IMR-90 (cell line): ENCODE results near the gene EHHADH. TPM values are rescaled to one million over a fixed set of nuclear protein-coding genes. Genes with fewer than 3 reads are reported as not detected.

ENCODE experiments used
- ATAC-seq: fragments of 200-7000 bp; cut with Tn5 transposase; 2 replicates; pipeline ENCODE4 v1.9.1; 2020; ENCODE audit warnings: low read depth, mild to moderate bottlenecking, moderate library complexity
- BruUV-seq: library from RNA; stranded (reverse); fragments of 400-500 nt; replicated peaks from 2 replicates; lab custom pipeline; 2021; lab: Mats Ljungman, UMichigan
- CTCF ChIA-PET: fragments of 300-600 bp; formaldehyde crosslinking; extraction: SDS; loops from one replicate; lab custom pipeline; 2021; ENCODE audit warnings: antibody characterized with exemption; lab: Yijun Ruan, JAX
- POLR2A ChIA-PET: fragments of 300-600 bp; sonication (Branson Sonifier 250); formaldehyde crosslinking; loops from one replicate; lab custom pipeline; 2022; ENCODE audit warnings: antibody characterized with exemption; ENCODE audit not compliant: unreplicated experiment; lab: Charles Lee
- DNase-seq: peaks from one replicate; pipeline ENCODE4 v3.0.0; 2013
- H2AFZ ChIP-seq: replicated peaks from 2 replicates; pipeline ENCODE3; 2013; ENCODE audit warnings: low read length, mild to moderate bottlenecking; ENCODE audit not compliant: poor library complexity
- H2AK5ac ChIP-seq: 2 replicates; pipeline ENCODE4 v1.6.1; 2013; ENCODE audit warnings: low read depth, low read length, inconsistent platforms
- H2AK9ac ChIP-seq: replicated peaks from 2 replicates; pipeline ENCODE3; 2013; ENCODE audit warnings: mild to moderate bottlenecking, low read depth, low read length, moderate library complexity; ENCODE audit not compliant: poor library complexity
- H2BK120ac ChIP-seq: 2 replicates; pipeline ENCODE4 v1.6.1; 2013; ENCODE audit warnings: low read depth, low read length, inconsistent platforms
- H2BK15ac ChIP-seq: 3 replicates; pipeline ENCODE4 v1.6.1; 2013; ENCODE audit warnings: low read depth, low read length, inconsistent platforms
- H2BK20ac ChIP-seq: 2 replicates; pipeline ENCODE4 v1.6.1; 2013; ENCODE audit warnings: low read depth, mild to moderate bottlenecking, inconsistent platforms, low read length, moderate library complexity
- H2BK5ac ChIP-seq: 2 replicates; pipeline ENCODE4 v1.6.1; 2013; ENCODE audit warnings: mild to moderate bottlenecking, low read depth, low read length, inconsistent platforms; ENCODE audit not compliant: poor library complexity, severe bottlenecking
- H3K14ac ChIP-seq: replicated peaks from 2 replicates; pipeline ENCODE4 v1.6.1; 2013; ENCODE audit warnings: low read depth, low read length, inconsistent platforms
- H3K18ac ChIP-seq: 2 replicates; pipeline ENCODE4 v1.6.1; 2013; ENCODE audit warnings: low read depth, low read length, control low read depth
- H3K23ac ChIP-seq: 2 replicates; pipeline ENCODE4 v1.6.1; 2013; ENCODE audit warnings: low read depth, low read length, inconsistent platforms
- H3K27ac ChIP-seq: 2 replicates; pipeline ENCODE4 v1.5.1; 2013; ENCODE audit warnings: mild to moderate bottlenecking, control low read depth, low read length; ENCODE audit not compliant: insufficient read depth
- H3K27me3 ChIP-seq: 2 replicates; pipeline ENCODE4 v1.6.1; 2013; ENCODE audit warnings: low read length; ENCODE audit not compliant: control insufficient read depth, insufficient read depth
- H3K36me3 ChIP-seq: 2 replicates; pipeline ENCODE4 v1.6.1; 2013; ENCODE audit warnings: low read length, mixed read lengths; ENCODE audit not compliant: control insufficient read depth, insufficient read depth
- H3K4ac ChIP-seq: 2 replicates; pipeline ENCODE4 v1.6.1; 2013; ENCODE audit warnings: low read depth, low read length, inconsistent platforms
- H3K4me1 ChIP-seq: 2 replicates; pipeline ENCODE4 v1.6.1; 2013; ENCODE audit warnings: low read length, mixed read lengths; ENCODE audit not compliant: control insufficient read depth, insufficient read depth
- H3K4me2 ChIP-seq: 2 replicates; pipeline ENCODE4 v1.6.1; 2013; ENCODE audit warnings: low read depth, mild to moderate bottlenecking, control low read depth, low read length, moderate library complexity
- H3K4me3 ChIP-seq: 2 replicates; pipeline ENCODE4 v1.5.1; 2013; ENCODE audit warnings: low read depth, mild to moderate bottlenecking, control low read depth, low read length, moderate library complexity; ENCODE audit not compliant: insufficient read depth
- H3K56ac ChIP-seq: 2 replicates; pipeline ENCODE4 v1.6.1; 2013; ENCODE audit warnings: low read length, inconsistent platforms; ENCODE audit not compliant: insufficient read depth; ENCODE audit errors: extremely low read depth
- H3K79me1 ChIP-seq, 2 experiments: 2 replicates each; pipeline ENCODE4 v1.6.1; 2013; ENCODE audit warnings: low read length in 2 of 2, inconsistent platforms in 1 of 2, low read depth in 1 of 2
- H3K9ac ChIP-seq: 2 replicates; pipeline ENCODE4 v1.6.1; 2013; ENCODE audit warnings: low read depth, low read length, control low read depth
- H3K9me1 ChIP-seq: 2 replicates; pipeline ENCODE4 v1.6.1; 2013; ENCODE audit warnings: low read length, inconsistent platforms; ENCODE audit not compliant: insufficient read depth
- H3K9me3 ChIP-seq: 2 replicates; pipeline ENCODE4 v1.6.1; 2013; ENCODE audit warnings: low read length; ENCODE audit not compliant: control insufficient read depth, insufficient read depth
- H4K20me1 ChIP-seq: 2 replicates; pipeline ENCODE4 v1.6.1; 2013; ENCODE audit warnings: low read length, inconsistent platforms; ENCODE audit not compliant: insufficient read depth
- H4K5ac ChIP-seq: 2 replicates; pipeline ENCODE4 v1.6.1; 2013; ENCODE audit warnings: mild to moderate bottlenecking, low read depth, low read length, control low read depth
- H4K8ac ChIP-seq, 2 experiments: 2 replicates each; pipeline ENCODE4 v1.6.1; 2013; ENCODE audit warnings: low read depth in 2 of 2, low read length in 2 of 2, control low read depth in 1 of 2, inconsistent platforms in 1 of 2
- H4K91ac ChIP-seq: 2 replicates; pipeline ENCODE4 v1.6.1; 2013; ENCODE audit warnings: low read depth, low read length, inconsistent platforms; ENCODE audit not compliant: insufficient read depth
- BHLHE40 ChIP-seq: fragments of 150-350 bp; IDR thresholded peaks from 2 replicates; pipeline ENCODE4 v1.6.1; 2016; ENCODE audit warnings: mild to moderate bottlenecking, low read depth, low read length
- MAFK ChIP-seq: IDR thresholded peaks from 2 replicates; pipeline ENCODE4 v1.6.1; 2012; ENCODE audit warnings: low read depth, low read length, improper control_type of control experiment
- MAZ ChIP-seq: IDR thresholded peaks from 2 replicates; pipeline ENCODE4 v1.6.1; 2012; ENCODE audit warnings: low read depth, mild to moderate bottlenecking, low read length, improper control_type of control experiment, moderate library complexity, borderline replicate concordance
- NFE2L2 ChIP-seq: fragments of 150-350 bp; IDR thresholded peaks from 2 replicates; pipeline ENCODE4 v1.6.1; 2016; ENCODE audit warnings: low read depth, mild to moderate bottlenecking, low read length
- RAD21 ChIP-seq: IDR thresholded peaks from 2 replicates; pipeline ENCODE4 v1.6.1; 2012; ENCODE audit warnings: low read length, improper control_type of control experiment
- RFX5 ChIP-seq: IDR thresholded peaks from 2 replicates; pipeline ENCODE4 v1.8.0; 2012; ENCODE audit warnings: low read depth, mild to moderate bottlenecking, low read length, moderate library complexity
- dilution Hi-C: fragments of 300-500 bp; cut with HindIII; formaldehyde crosslinking; loops from one replicate; pipeline ENCODE4 v1.14.3; 2018; ENCODE audit warnings: low sequenced_read_pairs; ENCODE audit not compliant: unreplicated experiment
- in situ Hi-C: fragments of 300-500 bp; cut with MboI; formaldehyde crosslinking; loops from 3 replicates; pipeline ENCODE4 v1.14.3; 2019; ENCODE audit warnings: low sequenced_read_pairs, inconsistent platforms, mixed read lengths
- intact Hi-C: fragments of 100-400 bp; cut with micrococcal nuclease; formaldehyde crosslinking; loops from 2 replicates; pipeline ENCODE4 v1.10.0; 2022
- polyA plus RNA-seq, 3 experiments: library from polyadenylated mRNA; depleted of rRNA; stranded (reverse); fragments of >200 nt; gene quantifications; 2 replicates each; pipeline ENCODE4 v1.2.3, GENCODE V29; 2012; ENCODE audit warnings: low replicate concordance in 1 of 3
- total RNA-seq: library from RNA; depleted of rRNA; stranded (reverse); fragments of >200 nt; gene quantifications from 2 replicates; pipeline ENCODE4 v1.2.3, GENCODE V29; 2012
- TF ChIP-seq, protein P1 (sequence below): fragments of 150-350 bp; IDR thresholded peaks from 2 replicates; pipeline ENCODE4 v1.6.1; 2016; ENCODE audit warnings: low read depth, mild to moderate bottlenecking, low read length, moderate library complexity, borderline replicate concordance
- TF ChIP-seq, protein P2 (sequence below): fragments of 150-350 bp; IDR thresholded peaks from 2 replicates; pipeline ENCODE4 v1.6.1; 2017; ENCODE audit warnings: mild to moderate bottlenecking, antibody characterized with exemption, low read length, low read depth
- TF ChIP-seq, protein P3 (sequence below): conservative IDR thresholded peaks from 2 replicates; pipeline ENCODE4 v1.5.1; 2012; ENCODE audit warnings: mild to moderate bottlenecking, low read depth, low read length, improper control_type of control experiment

Gene EHHADH
- total and polyA plus RNA-seq, 2 of the 4 experiments (the other 2 are of a cell fraction): 2.0 to 4.7 TPM

DNA sequence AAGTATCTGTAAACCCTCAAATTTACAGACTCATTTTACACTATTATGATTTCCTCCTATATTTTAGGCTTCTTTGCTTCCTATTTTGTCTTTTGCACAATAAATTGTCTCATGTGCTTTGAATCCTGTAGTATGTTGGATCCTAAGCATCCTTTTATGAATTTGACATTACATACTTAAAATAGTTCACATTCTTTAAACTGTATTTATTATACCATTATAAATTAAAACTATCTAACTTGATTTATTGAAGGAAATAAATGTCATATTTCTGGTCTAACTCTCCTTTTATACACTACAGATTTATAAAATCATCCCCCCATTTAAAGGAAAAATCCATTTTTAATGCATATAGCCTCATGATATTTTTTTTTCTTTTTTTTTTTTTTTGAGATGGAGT lies 32.6 kb downstream of the EHHADH start:
- no TSS peak for BruUV-seq
- DNase-seq (no peak), ATAC-seq (no peak)
- dilution Hi-C loops (no loop called here), in situ Hi-C loops (no loop called here), intact Hi-C loops (no loop called here)
- Histone ChIP-seq H3K79me1 (no peaks in the 10 kb centered on the region), H2BK15ac (no peak overlapping the region), H3K9me1 (0 out of 2 replicates have a peak, but pooled peaks cover 3% of the 10 kb centered on the region), H3K23ac (no peak overlapping the region), H2AFZ (no peak overlapping the region), H3K27me3 (no peaks in the 10 kb centered on the region), H4K20me1 (no peaks in the 10 kb centered on the region), H4K8ac (no peak overlapping the region), H2BK120ac (no peak overlapping the region), H3K4ac (no peak overlapping the region), H3K4me2 (no peak overlapping the region), H2AK5ac (no peak overlapping the region), H3K56ac (no peak overlapping the region), H3K14ac (no peak overlapping the region), H3K27ac (no peak overlapping the region), H3K4me3 (no peak overlapping the region), H3K9ac (no peak overlapping the region), H2BK5ac (no peak overlapping the region), H3K36me3 (no peaks in the 10 kb centered on the region; the same call in 1 of the 2 replicates), H3K18ac (no peak overlapping the region), H2AK9ac (no peak overlapping the region), H4K5ac (no peak overlapping the region), H4K91ac (no peak overlapping the region), H3K4me1 (peaks cover 5% of the 10 kb centered on the region; the same call in 1 of the 2 replicates), H3K9me3 (no peaks in the 10 kb centered on the region), H2BK20ac (no peak overlapping the region)
- no peak for TF ChIP-seq RAD21
- TF ChIP-seq, protein P1, sequence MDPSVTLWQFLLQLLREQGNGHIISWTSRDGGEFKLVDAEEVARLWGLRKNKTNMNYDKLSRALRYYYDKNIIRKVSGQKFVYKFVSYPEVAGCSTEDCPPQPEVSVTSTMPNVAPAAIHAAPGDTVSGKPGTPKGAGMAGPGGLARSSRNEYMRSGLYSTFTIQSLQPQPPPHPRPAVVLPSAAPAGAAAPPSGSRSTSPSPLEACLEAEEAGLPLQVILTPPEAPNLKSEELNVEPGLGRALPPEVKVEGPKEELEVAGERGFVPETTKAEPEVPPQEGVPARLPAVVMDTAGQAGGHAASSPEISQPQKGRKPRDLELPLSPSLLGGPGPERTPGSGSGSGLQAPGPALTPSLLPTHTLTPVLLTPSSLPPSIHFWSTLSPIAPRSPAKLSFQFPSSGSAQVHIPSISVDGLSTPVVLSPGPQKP: no peak
- TF ChIP-seq, protein P2, sequence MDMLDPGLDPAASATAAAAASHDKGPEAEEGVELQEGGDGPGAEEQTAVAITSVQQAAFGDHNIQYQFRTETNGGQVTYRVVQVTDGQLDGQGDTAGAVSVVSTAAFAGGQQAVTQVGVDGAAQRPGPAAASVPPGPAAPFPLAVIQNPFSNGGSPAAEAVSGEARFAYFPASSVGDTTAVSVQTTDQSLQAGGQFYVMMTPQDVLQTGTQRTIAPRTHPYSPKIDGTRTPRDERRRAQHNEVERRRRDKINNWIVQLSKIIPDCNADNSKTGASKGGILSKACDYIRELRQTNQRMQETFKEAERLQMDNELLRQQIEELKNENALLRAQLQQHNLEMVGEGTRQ: no peak
- TF ChIP-seq RFX5: no peak
- TF ChIP-seq NFE2L2: no peak
- TF ChIP-seq BHLHE40: no peak
- no peak for TF ChIP-seq MAFK
- TF ChIP-seq MAZ: no peak
- TF ChIP-seq, protein P3, sequence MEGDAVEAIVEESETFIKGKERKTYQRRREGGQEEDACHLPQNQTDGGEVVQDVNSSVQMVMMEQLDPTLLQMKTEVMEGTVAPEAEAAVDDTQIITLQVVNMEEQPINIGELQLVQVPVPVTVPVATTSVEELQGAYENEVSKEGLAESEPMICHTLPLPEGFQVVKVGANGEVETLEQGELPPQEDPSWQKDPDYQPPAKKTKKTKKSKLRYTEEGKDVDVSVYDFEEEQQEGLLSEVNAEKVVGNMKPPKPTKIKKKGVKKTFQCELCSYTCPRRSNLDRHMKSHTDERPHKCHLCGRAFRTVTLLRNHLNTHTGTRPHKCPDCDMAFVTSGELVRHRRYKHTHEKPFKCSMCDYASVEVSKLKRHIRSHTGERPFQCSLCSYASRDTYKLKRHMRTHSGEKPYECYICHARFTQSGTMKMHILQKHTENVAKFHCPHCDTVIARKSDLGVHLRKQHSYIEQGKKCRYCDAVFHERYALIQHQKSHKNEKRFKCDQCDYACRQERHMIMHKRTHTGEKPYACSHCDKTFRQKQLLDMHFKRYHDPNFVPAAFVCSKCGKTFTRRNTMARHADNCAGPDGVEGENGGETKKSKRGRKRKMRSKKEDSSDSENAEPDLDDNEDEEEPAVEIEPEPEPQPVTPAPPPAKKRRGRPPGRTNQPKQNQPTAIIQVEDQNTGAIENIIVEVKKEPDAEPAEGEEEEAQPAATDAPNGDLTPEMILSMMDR: no peak
- ChIA-PET CTCF (no interaction called here), POLR2A (no interaction called here)
